EH (cell line): ENCODE data around the gene HERPUD1.
A peak's percentile ranks its signal among the peaks of the same experiment; 100 is the strongest.

Experiments
- DNase-seq: peaks from one replicate; pipeline ENCODE4 v3.0.0-alpha.2; 2015; ENCODE audit warnings: low read depth

Gene HERPUD1

GRCh38 chr16:56910654-56911539, 21.0 kb upstream of the HERPUD1 start:
- DNase-seq = peak; percentile 93

- DNase-seq = peak; percentile 83
Observed at GRCh38 chr16:56911771-56912571, 20.0 kb upstream of the HERPUD1 start.

GRCh38 chr16:56912746-56913708, 18.9 kb upstream of the HERPUD1 start:
- peak; percentile 90 for DNase-seq

- DNase-seq = no peak
Observed at GRCh38 chr16:56914896-56915295, 17.0 kb upstream of the HERPUD1 start.

- no peak for DNase-seq
Observed at GRCh38 chr16:56915336-56916119, 16.4 kb upstream of the HERPUD1 start.

- DNase-seq = no peak
Observed at GRCh38 chr16:56916571-56917403, 15.2 kb upstream of the HERPUD1 start.

- DNase-seq = no peak
Observed at GRCh38 chr16:56918467-56919012, 13.4 kb upstream of the HERPUD1 start.

GRCh38 chr16:56919099-56919800, 12.7 kb upstream of the HERPUD1 start:
- no peak for DNase-seq

- DNase-seq = no peak
Observed at GRCh38 chr16:56921571-56921970, 10.4 kb upstream of the HERPUD1 start.

- peak; percentile 49 for DNase-seq
Observed at GRCh38 chr16:56923481-56924091, 8.4 kb upstream of the HERPUD1 start.

GRCh38 chr16:56927471-56927870, 4.5 kb upstream of the HERPUD1 start:
- no peak for DNase-seq

- DNase-seq = no peak
Observed at GRCh38 chr16:56929639-56930038, 2.3 kb upstream of the HERPUD1 start.

GRCh38 chr16:56930486-56931270, 1.3 kb upstream of the HERPUD1 start:
- DNase-seq = no peak

GRCh38 chr16:56931271-56931891, 561 bp upstream of the HERPUD1 start:
- DNase-seq = no peak

GRCh38 chr16:56932721-56933619, 1.0 kb downstream of the HERPUD1 start:
- DNase-seq = peak; percentile 77

GRCh38 chr16:56933828-56934598, 2.1 kb downstream of the HERPUD1 start:
- DNase-seq = no peak
